Mesenchymal stem cell (in vitro differentiated cells and primary cell): ENCODE results near the gene KLHL21.

Source experiments
- DNase-seq: peaks from one replicate; pipeline ENCODE4 v3.0.0-alpha.2; 2013
- H2AFZ ChIP-seq: one replicate; pipeline ENCODE4 v1.6.1; 2013; ENCODE audit warnings: low read depth, mild to moderate bottlenecking, control low read depth, inconsistent platforms, low read length, moderate library complexity
- H2AK5ac ChIP-seq: 2 replicates; pipeline ENCODE4 v1.6.1; 2013; ENCODE audit warnings: low read length, moderate library complexity, mild to moderate bottlenecking, inconsistent platforms; ENCODE audit not compliant: severe bottlenecking
- H2BK120ac ChIP-seq: one replicate; pipeline ENCODE4 v1.6.1; 2013; ENCODE audit warnings: low read depth, mild to moderate bottlenecking, inconsistent platforms, low read length, moderate library complexity
- H2BK12ac ChIP-seq, 2 experiments: one replicate each; pipeline ENCODE4 v1.6.1; 2013; ENCODE audit warnings: inconsistent platforms in 2 of 2, low read length in 2 of 2, mild to moderate bottlenecking in 2 of 2, moderate library complexity in 2 of 2, control low read depth in 1 of 2
- H2BK15ac ChIP-seq: one replicate; pipeline ENCODE4 v1.6.1; 2013; ENCODE audit warnings: mild to moderate bottlenecking, low read depth, inconsistent platforms; ENCODE audit not compliant: poor library complexity, severe bottlenecking
- H2BK5ac ChIP-seq: 2 replicates; pipeline ENCODE4 v1.6.1; 2013; ENCODE audit warnings: low read depth, mild to moderate bottlenecking, low read length, control low read depth, inconsistent platforms; ENCODE audit not compliant: poor library complexity, severe bottlenecking
- H3K14ac ChIP-seq, 2 experiments: one replicate each; pipeline ENCODE4 v1.6.1; 2013; ENCODE audit warnings: inconsistent platforms in 2 of 2, low read length in 2 of 2, control low read depth in 1 of 2, mild to moderate bottlenecking in 1 of 2, moderate library complexity in 1 of 2
- H3K18ac ChIP-seq, 2 experiments: one replicate each; pipeline ENCODE4 v1.6.1; 2013; ENCODE audit warnings: inconsistent platforms in 2 of 2, low read length in 2 of 2, control low read depth in 1 of 2, low read depth in 1 of 2, mild to moderate bottlenecking in 1 of 2
- H3K23ac ChIP-seq, 2 experiments: one replicate each; pipeline ENCODE4 v1.6.1; 2013; ENCODE audit warnings: inconsistent platforms in 2 of 2, low read length in 2 of 2, mild to moderate bottlenecking in 2 of 2, moderate library complexity in 2 of 2, control low read depth in 1 of 2
- H3K27ac ChIP-seq: 2 replicates; pipeline ENCODE4 v1.5.1; 2013; ENCODE audit warnings: mild to moderate bottlenecking, moderate library complexity, low read length, control low read depth, inconsistent platforms; ENCODE audit not compliant: poor library complexity, severe bottlenecking
- H3K27me3 ChIP-seq, 2 experiments: 2 replicates each; pipeline versions ENCODE4 v1.6.1 to v1.7.0; 2013; ENCODE audit warnings: low read length in 2 of 2, mild to moderate bottlenecking in 2 of 2, moderate library complexity in 2 of 2, control low read depth in 1 of 2, inconsistent platforms in 1 of 2; ENCODE audit not compliant: control insufficient read depth in 1 of 2, insufficient read depth in 1 of 2
- H3K36me3 ChIP-seq, 2 experiments: 2 replicates each; pipeline versions ENCODE4 v1.6.1 to v1.7.0; 2013; ENCODE audit warnings: low read length in 2 of 2, control low read depth in 1 of 2, inconsistent platforms in 1 of 2, low read depth in 1 of 2, mild to moderate bottlenecking in 1 of 2; ENCODE audit not compliant: insufficient read depth in 2 of 2, control insufficient read depth in 1 of 2
- H3K4ac ChIP-seq, 2 experiments: one replicate each; pipeline ENCODE4 v1.6.1; 2013; ENCODE audit warnings: inconsistent platforms in 2 of 2, low read length in 2 of 2, mild to moderate bottlenecking in 2 of 2, moderate library complexity in 2 of 2, control low read depth in 1 of 2, low read depth in 1 of 2
- H3K4me1 ChIP-seq: 2 replicates; pipeline ENCODE4 v1.6.1; 2013; ENCODE audit warnings: low read depth, low read length, control low read depth; ENCODE audit not compliant: control insufficient read depth, insufficient read depth
- H3K4me2 ChIP-seq: 2 replicates; pipeline ENCODE4 v1.6.1; 2013; ENCODE audit warnings: low read length, mild to moderate bottlenecking, inconsistent platforms; ENCODE audit not compliant: poor library complexity, severe bottlenecking
- H3K4me3 ChIP-seq, 2 experiments: 2 replicates each; pipeline versions ENCODE4 v1.5.1 to v1.7.0; 2013; ENCODE audit warnings: low read length in 2 of 2, mild to moderate bottlenecking in 2 of 2, control low read depth in 1 of 2, low read depth in 1 of 2; ENCODE audit not compliant: insufficient read depth in 1 of 2
- H3K79me1 ChIP-seq: replicated peaks from 2 replicates; pipeline ENCODE4 v1.6.1; 2013; ENCODE audit warnings: mild to moderate bottlenecking, control low read depth, low read length, inconsistent platforms; ENCODE audit not compliant: poor library complexity, severe bottlenecking
- H3K9ac ChIP-seq: 2 replicates; pipeline ENCODE4 v1.7.0; 2013; ENCODE audit warnings: mild to moderate bottlenecking, low read length, moderate library complexity
- H3K9me3 ChIP-seq: 2 replicates; pipeline ENCODE4 v1.7.0; 2013; ENCODE audit warnings: mild to moderate bottlenecking, low read length; ENCODE audit not compliant: control insufficient read depth
- H4K8ac ChIP-seq: one replicate; pipeline ENCODE4 v1.6.1; 2013; ENCODE audit warnings: inconsistent platforms, mild to moderate bottlenecking, low read length, moderate library complexity
- H4K91ac ChIP-seq: one replicate; pipeline ENCODE4 v1.6.1; 2013; ENCODE audit warnings: mild to moderate bottlenecking, low read length, inconsistent platforms
- WGBS: methylation state at CpG from one replicate; pipeline ENCODE4 v1.1.7; 2013; ENCODE audit warnings: mixed read lengths; 5-methylcytosine and 5-hydroxymethylcytosine counted together

KLHL21 gene

GRCh38 chr1:6585081-6585722, 17.5 kb downstream of the KLHL21 start:
- Histone ChIP-seq H3K14ac (no peak overlapping the region), H2BK15ac (no peak overlapping the region), H3K9ac (no peak overlapping the region), H3K79me1 (peaks cover 48% of the 10 kb centered on the region), H4K91ac (no peak overlapping the region), H3K4me3 (no peak overlapping the region), H2BK12ac (no peak overlapping the region), H2AK5ac (no peak overlapping the region), H3K27me3 (no peaks in the 10 kb centered on the region), H2BK120ac (no peak overlapping the region), H3K4ac (no peak overlapping the region), H4K8ac (no peak overlapping the region), H2AFZ (no peak overlapping the region), H3K23ac (no peak overlapping the region), H3K4me2 (no peak overlapping the region), H3K9me3 (no peaks in the 10 kb centered on the region), H3K18ac (no peak overlapping the region), H3K36me3 (peaks cover 30 to 48% of the 10 kb centered on the region in 2 experiments), H2BK5ac (no peak overlapping the region), H3K27ac (no peak overlapping the region), H3K4me1 (peaks cover 26% of the 10 kb centered on the region)
- no peak for DNase-seq
- WGBS: 89% methylated on average over 12 of the region's 12 CpGs

GRCh38 chr1:6584126-6585080, 18.3 kb downstream of the KLHL21 start:
- H3K4ac ChIP-seq: no peak overlapping the region
- no peak overlapping the region for H3K27ac ChIP-seq
- no peak overlapping the region for H2BK12ac ChIP-seq
- no peak overlapping the region for H4K8ac ChIP-seq
- H2BK120ac ChIP-seq: no peak overlapping the region
- H3K36me3 ChIP-seq: peaks cover 22 to 40% of the 10 kb centered on the region in 2 experiments
- H2BK5ac ChIP-seq: no peak overlapping the region
- no peak overlapping the region for H3K4me2 ChIP-seq
- H2BK15ac ChIP-seq: no peak overlapping the region
- H3K27me3 ChIP-seq: no peaks in the 10 kb centered on the region
- H3K4me1 ChIP-seq: peaks cover 28% of the 10 kb centered on the region
- 90% methylated on average over 21 of the region's 21 CpGs for WGBS
- no peak overlapping the region for H3K18ac ChIP-seq
- H3K79me1 ChIP-seq: peaks cover 49% of the 10 kb centered on the region
- H3K14ac ChIP-seq: no peak overlapping the region
- no peak overlapping the region for H2AK5ac ChIP-seq
- H3K4me3 ChIP-seq: no peak overlapping the region
- H4K91ac ChIP-seq: no peak overlapping the region
- H2AFZ ChIP-seq: no peak overlapping the region
- H3K23ac ChIP-seq: no peak overlapping the region
- DNase-seq: peak; percentile 34
- H3K9me3 ChIP-seq: no peaks in the 10 kb centered on the region
- H3K9ac ChIP-seq: no peak overlapping the region

GRCh38 chr1:6582370-6582769, 20.3 kb downstream of the KLHL21 start:
- Histone ChIP-seq H2AFZ (no peak overlapping the region), H3K9ac (no peak overlapping the region), H2BK5ac (no peak overlapping the region), H3K4me3 (no peak overlapping the region), H4K91ac (no peak overlapping the region), H2BK12ac (no peak overlapping the region), H4K8ac (no peak overlapping the region), H3K4me1 (peaks cover 31% of the 10 kb centered on the region), H3K14ac (no peak overlapping the region), H2BK120ac (no peak overlapping the region), H2AK5ac (no peak overlapping the region), H3K79me1 (peaks cover 45% of the 10 kb centered on the region), H3K23ac (no peak overlapping the region), H3K27ac (no peak overlapping the region), H3K36me3 (peaks cover 1 to 20% of the 10 kb centered on the region in 2 experiments), H2BK15ac (peak overlapping the region; percentile 32), H3K27me3 (no peaks in the 10 kb centered on the region), H3K4me2 (no peak overlapping the region), H3K9me3 (no peaks in the 10 kb centered on the region), H3K4ac (no peak overlapping the region), H3K18ac (no peak overlapping the region)
- no peak for DNase-seq
- 100% methylated on average over 1 of the region's 1 CpG for WGBS

- WGBS: 94% methylated on average over 10 of the region's 10 CpGs
- DNase-seq: no peak
Measured at GRCh38 chr1:6581561-6582305, 20.9 kb downstream of the KLHL21 start.

More at GRCh38 chr1:6581561-6582305, 20.9 kb downstream of the KLHL21 start:
- Histone ChIP-seq H3K9me3 (no peaks in the 10 kb centered on the region), H4K8ac (no peak overlapping the region), H3K9ac (no peak overlapping the region), H2AFZ (no peak overlapping the region), H3K23ac (no peak overlapping the region), H3K14ac (no peak overlapping the region), H2BK120ac (no peak overlapping the region), H2BK12ac (no peak overlapping the region), H3K36me3 (peaks cover 0 to 14% of the 10 kb centered on the region in 2 experiments), H3K27ac (no peak overlapping the region), H3K4me3 (no peak overlapping the region), H3K79me1 (peaks cover 41% of the 10 kb centered on the region), H3K4me2 (no peak overlapping the region), H3K4me1 (peaks cover 29% of the 10 kb centered on the region), H2BK15ac (no peak overlapping the region), H3K27me3 (no peaks in the 10 kb centered on the region), H2AK5ac (no peak overlapping the region), H3K18ac (no peak overlapping the region), H3K4ac (no peak overlapping the region), H2BK5ac (no peak overlapping the region), H4K91ac (no peak overlapping the region)
